HEK293 (cell line): ENCODE measurements around the gene ARPC1B.

Source experiments
- CTCF ChIP-seq: fragments of 450-650 bp; formaldehyde crosslinking; IDR thresholded peaks from 2 replicates; pipeline ENCODE4 v1.5.1; 2016; ENCODE audit warnings: missing biosample characterization, missing genetic modification characterization
- KLF10 ChIP-seq: fragments of 450-650 bp; IDR thresholded peaks from 2 replicates; pipeline ENCODE4 v1.5.1; 2018; ENCODE audit warnings: missing biosample characterization, mild to moderate bottlenecking, missing genetic modification characterization
- YY1 ChIP-seq: fragments of 450-650 bp; formaldehyde crosslinking; IDR thresholded peaks from 2 replicates; pipeline ENCODE4 v1.5.1; 2018; ENCODE audit warnings: missing biosample characterization, missing genetic modification characterization
- ZNF138 ChIP-seq: fragments of 450-650 bp; formaldehyde crosslinking; IDR thresholded peaks from 2 replicates; pipeline ENCODE4 v1.5.1; 2016; ENCODE audit warnings: missing biosample characterization, missing genetic modification characterization, borderline replicate concordance
- ZNF169 ChIP-seq: fragments of 450-650 bp; formaldehyde crosslinking; IDR thresholded peaks from 2 replicates; pipeline ENCODE4 v1.5.1; 2016; ENCODE audit warnings: missing biosample characterization, missing genetic modification characterization
- ZNF274 ChIP-seq, 2 experiments: fragments of 200-500 bp in 1 of 2; fragments of 450-650 bp in 1 of 2; sonication (Bioruptor generic) in 1 of 2; formaldehyde crosslinking in 1 of 2; IDR thresholded peaks; 2 replicates each; pipeline versions ENCODE4 v1.5.1 to v1.6.1; 2014 to 2016; ENCODE audit warnings: borderline replicate concordance in 1 of 2, inconsistent platforms in 1 of 2, low read length in 1 of 2, missing biosample characterization in 1 of 2, missing genetic modification characterization in 1 of 2
- ZNF324 ChIP-seq: fragments of 450-650 bp; formaldehyde crosslinking; IDR thresholded peaks from 2 replicates; pipeline ENCODE4 v1.5.1; 2016; ENCODE audit warnings: missing biosample characterization, missing genetic modification characterization
- ZNF510 ChIP-seq: fragments of 450-650 bp; formaldehyde crosslinking; IDR thresholded peaks from 2 replicates; pipeline ENCODE4 v1.5.1; 2018; ENCODE audit warnings: mild to moderate bottlenecking, missing genetic modification characterization, missing biosample characterization; ENCODE audit not compliant: insufficient replicate concordance
- ZNF561 ChIP-seq: fragments of 450-650 bp; IDR thresholded peaks from 2 replicates; pipeline ENCODE4 v1.5.1; 2018; ENCODE audit warnings: missing biosample characterization, missing genetic modification characterization, borderline replicate concordance
- ZNF629 ChIP-seq: fragments of 450-650 bp; formaldehyde crosslinking; IDR thresholded peaks from 2 replicates; pipeline ENCODE4 v1.5.1; 2017; ENCODE audit warnings: missing biosample characterization, missing genetic modification characterization
- TF ChIP-seq, protein P1 (sequence below): fragments of 450-650 bp; formaldehyde crosslinking; IDR thresholded peaks from 2 replicates; pipeline ENCODE4 v1.5.1; 2016; ENCODE audit warnings: missing biosample characterization, missing genetic modification characterization, low read depth

GRCh38 chr7:99380823-99381663 lies 6.5 kb downstream of the ARPC1B start:
- TF ChIP-seq ZNF561 (tag by site-specific recombination): no peak
- TF ChIP-seq, protein P1, sequence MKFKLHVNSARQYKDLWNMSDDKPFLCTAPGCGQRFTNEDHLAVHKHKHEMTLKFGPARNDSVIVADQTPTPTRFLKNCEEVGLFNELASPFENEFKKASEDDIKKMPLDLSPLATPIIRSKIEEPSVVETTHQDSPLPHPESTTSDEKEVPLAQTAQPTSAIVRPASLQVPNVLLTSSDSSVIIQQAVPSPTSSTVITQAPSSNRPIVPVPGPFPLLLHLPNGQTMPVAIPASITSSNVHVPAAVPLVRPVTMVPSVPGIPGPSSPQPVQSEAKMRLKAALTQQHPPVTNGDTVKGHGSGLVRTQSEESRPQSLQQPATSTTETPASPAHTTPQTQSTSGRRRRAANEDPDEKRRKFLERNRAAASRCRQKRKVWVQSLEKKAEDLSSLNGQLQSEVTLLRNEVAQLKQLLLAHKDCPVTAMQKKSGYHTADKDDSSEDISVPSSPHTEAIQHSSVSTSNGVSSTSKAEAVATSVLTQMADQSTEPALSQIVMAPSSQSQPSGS (tag by site-specific recombination): no peak
- no peak for TF ChIP-seq ZNF274 (IDR thresholded peaks at IDR 0.05; ENCODE audit: low read length)
- TF ChIP-seq ZNF274 (tag by site-specific recombination; IDR thresholded peaks at IDR 0.05; ENCODE audit: borderline replicate concordance): no peak
- TF ChIP-seq ZNF138 (tag by site-specific recombination): no peak
- TF ChIP-seq CTCF (tag by site-specific recombination): no peak
- no peak for TF ChIP-seq KLF10 (tag by site-specific recombination)
- TF ChIP-seq ZNF169 (tag by site-specific recombination): no peak
- TF ChIP-seq ZNF629 (tag by site-specific recombination): no peak
- no peak for TF ChIP-seq ZNF324 (tag by site-specific recombination)
- TF ChIP-seq YY1 (tag by site-specific recombination): no peak
- TF ChIP-seq ZNF510 (tag by site-specific recombination): no peak
